ENCODE data around the gene PTPRN2.

The PTPRN2 gene

DNA sequence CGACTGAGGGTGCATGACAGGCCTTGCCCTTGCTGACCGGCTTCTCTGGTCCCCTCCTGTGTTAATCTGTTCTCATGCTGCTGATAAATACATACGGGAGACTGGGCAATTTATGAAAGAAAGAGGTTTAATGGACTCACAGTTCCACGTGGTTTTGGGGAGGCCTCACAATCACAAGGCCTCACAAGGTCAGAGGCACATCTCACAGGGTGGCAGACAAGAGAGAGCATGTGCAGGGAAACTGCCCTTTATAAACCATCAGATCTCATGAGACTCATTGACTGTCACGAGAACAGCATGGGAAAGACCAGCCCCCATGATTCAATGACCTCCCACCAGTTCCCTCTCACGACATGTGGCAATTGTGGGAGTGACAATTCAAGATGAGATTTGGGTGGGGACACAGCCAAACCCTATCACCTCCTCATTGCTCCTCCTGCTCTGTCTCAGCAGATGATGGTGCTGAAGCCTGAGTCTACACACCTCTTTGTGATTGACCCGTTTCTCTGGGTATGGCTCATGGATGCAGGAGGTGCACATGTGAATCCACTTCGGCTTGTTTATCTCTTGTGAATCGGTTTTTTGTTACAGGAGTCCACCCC lies 703.1 kb downstream of the PTPRN2 start:
- H3K4me3 ChIP-seq (ENCODE audit: low read depth, low read length) = no peak overlapping the region
- no peak for DNase-seq (ENCODE audit: low read depth)
- in situ Hi-C loops (cut with HindIII; ENCODE audit: low sequenced_read_pairs) = no loop called here
- TF ChIP-seq, protein P1, sequence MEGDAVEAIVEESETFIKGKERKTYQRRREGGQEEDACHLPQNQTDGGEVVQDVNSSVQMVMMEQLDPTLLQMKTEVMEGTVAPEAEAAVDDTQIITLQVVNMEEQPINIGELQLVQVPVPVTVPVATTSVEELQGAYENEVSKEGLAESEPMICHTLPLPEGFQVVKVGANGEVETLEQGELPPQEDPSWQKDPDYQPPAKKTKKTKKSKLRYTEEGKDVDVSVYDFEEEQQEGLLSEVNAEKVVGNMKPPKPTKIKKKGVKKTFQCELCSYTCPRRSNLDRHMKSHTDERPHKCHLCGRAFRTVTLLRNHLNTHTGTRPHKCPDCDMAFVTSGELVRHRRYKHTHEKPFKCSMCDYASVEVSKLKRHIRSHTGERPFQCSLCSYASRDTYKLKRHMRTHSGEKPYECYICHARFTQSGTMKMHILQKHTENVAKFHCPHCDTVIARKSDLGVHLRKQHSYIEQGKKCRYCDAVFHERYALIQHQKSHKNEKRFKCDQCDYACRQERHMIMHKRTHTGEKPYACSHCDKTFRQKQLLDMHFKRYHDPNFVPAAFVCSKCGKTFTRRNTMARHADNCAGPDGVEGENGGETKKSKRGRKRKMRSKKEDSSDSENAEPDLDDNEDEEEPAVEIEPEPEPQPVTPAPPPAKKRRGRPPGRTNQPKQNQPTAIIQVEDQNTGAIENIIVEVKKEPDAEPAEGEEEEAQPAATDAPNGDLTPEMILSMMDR (IDR thresholded peaks at IDR 0.05; ENCODE audit: low read depth, low read length, missing control alignments) = no peak

DNA sequence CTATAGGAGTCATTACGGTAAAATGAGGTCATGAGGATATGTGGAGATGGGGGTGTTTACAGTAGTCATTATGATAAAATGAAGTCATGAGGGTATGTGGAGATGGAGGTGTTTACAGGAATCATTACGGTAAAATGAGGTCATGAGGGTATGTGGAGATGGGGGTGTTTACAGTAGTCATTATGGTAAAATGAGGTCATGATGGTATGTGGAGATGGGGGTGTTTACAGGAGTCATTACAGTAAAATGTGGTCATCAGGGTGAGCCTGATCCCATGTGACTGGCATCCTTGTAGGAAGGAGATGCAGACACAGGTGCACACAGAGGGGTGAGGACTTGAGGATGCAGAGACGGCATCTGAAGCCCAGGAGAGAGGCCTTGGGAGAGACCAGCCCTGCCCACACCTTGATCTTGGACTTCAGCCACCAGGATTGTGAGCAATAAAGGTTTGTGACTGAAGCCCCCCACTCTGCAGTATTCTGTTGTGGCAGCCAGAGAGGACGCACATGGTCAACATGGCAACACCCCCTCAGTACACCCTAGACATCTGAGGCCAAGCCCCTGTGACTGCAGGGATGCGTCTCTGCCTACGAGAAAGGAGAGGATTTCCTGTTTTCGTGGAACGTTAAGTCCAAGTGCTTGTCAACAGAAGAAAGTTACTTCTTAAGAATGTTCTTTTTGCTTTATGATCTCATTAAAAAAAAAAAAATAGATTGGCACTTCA lies 706.4 kb downstream of the PTPRN2 start:
- in situ Hi-C loops (cut with HindIII; ENCODE audit: low sequenced_read_pairs) = no loop called here
- DNase-seq (ENCODE audit: low read depth) = no peak

DNA sequence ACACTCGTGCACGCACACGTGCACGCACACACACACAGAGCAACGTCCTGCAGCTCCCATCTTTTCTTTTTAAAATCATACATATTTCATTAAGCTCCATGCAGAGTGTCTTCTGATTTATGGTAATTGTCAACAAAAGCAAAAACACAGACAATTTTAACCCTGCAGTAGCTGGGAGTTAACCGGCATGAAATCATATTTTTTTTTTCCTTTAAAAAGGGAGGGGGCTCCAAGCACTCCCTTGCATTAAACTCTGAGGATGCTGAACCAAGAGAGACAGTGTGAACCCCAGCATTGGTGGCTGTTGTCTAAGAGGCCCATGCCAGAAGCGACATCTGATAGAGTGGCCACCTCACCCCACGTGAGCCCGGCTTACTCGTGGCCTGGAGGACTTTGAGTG lies 708.2 kb downstream of the PTPRN2 start:
- TF ChIP-seq, protein P1 (IDR thresholded peaks at IDR 0.05; ENCODE audit: low read depth, low read length, missing control alignments) = no peak
- H3K4me3 ChIP-seq (ENCODE audit: low read depth, low read length) = no peak overlapping the region
- no peak for DNase-seq (ENCODE audit: low read depth)
- in situ Hi-C loops (cut with HindIII; ENCODE audit: low sequenced_read_pairs) = no loop called here

More for the DNA sequence above, 706.4 kb downstream of the PTPRN2 start:
- TF ChIP-seq, protein P1 (IDR thresholded peaks at IDR 0.05; ENCODE audit: low read depth, low read length, missing control alignments) = no peak
- H3K4me3 ChIP-seq (ENCODE audit: low read depth, low read length) = no peak overlapping the region

DNA sequence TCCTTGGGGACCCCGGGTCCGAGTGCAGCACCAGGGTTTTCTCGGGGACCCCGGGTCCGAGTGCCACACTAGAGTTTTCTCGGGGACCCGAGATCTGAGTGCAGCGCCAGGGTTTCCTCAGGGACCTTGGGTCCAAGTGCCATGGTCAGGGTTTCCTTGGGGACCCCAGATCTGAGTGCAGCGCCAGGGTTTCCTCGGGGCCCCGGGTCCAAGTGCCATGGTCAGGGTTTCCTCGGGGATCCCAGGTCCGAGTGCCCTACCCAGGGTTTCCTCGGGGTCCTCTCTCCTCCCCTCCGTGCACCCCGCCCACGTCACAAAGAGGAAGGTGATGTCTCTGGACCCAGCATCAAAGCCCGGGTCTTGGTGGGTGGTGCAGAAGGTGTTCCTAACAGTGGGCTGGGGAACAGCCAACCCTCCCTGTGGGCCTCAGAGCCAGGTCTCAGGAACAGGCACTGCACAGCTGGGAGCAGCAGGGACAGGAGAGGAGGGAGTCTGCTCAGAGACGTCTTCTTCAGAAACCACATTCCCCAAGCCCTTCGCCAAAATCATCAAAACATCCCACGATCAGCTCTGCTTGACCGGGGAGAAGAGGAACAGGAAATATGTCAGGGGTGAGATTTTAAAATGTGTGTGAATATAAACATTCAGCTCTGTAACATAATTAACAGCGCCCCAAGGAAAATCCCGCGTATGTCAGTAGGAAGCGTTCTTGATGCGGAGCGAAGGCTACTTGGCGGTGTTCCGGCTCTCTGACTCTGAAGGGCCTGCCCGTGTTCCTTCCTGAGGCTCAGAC lies 710.1 kb downstream of the PTPRN2 start:
- no peak overlapping the region for H3K4me3 ChIP-seq (ENCODE audit: low read depth, low read length)
- no peak for DNase-seq (ENCODE audit: low read depth)
- in situ Hi-C loops (cut with HindIII; ENCODE audit: low sequenced_read_pairs) = no loop called here
- TF ChIP-seq, protein P1 (IDR thresholded peaks at IDR 0.05; ENCODE audit: low read depth, low read length, missing control alignments) = no peak

DNA sequence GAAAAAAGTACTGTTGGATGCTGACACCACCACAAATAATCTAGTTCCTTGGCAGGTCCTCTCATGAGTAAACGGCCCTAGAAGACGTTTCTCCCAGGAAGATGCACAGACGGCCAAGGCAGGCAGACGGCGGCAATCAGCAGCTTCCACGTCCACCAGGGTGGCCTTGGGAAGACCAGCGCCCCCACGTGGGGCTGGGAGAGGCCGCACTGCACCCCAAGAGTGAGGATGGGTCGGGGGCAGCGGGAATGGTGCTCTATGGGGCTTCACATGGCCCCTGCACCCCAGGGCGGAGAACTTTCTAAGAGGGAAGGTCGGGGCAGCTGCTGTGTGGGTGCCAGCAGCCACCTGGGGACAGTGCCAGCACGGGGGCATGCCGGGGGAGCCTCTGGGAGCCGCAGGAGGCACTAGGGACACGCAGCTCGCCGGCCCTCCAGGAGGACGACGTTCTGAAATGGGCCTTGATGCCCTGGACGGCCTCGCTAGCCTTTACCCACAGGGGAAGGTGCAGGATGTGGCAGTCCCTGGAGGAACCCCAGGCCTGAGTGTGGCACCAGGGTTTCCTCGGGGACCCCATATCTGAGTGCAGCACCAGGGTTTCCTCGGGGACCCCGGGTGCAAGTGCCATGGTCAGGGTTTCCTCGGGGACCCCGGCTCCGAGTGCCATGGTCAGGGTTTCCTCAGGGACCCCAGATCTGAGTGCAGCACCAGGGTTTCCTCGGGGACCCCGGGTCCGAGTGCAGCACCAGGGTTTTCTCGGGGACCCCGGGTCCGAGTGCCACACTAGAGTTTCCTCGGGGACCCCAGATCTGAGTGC lies 710.9 kb downstream of the PTPRN2 start:
- no peak for DNase-seq (ENCODE audit: low read depth)
- TF ChIP-seq, protein P1 (IDR thresholded peaks at IDR 0.05; ENCODE audit: low read depth, low read length, missing control alignments) = no peak
- in situ Hi-C loops (cut with HindIII; ENCODE audit: low sequenced_read_pairs) = no loop called here

More for the DNA sequence above, 710.9 kb downstream of the PTPRN2 start:
- H3K4me3 ChIP-seq (ENCODE audit: low read depth, low read length) = no peak overlapping the region

Data from astrocyte of the cerebellum (primary cell).